Breast epithelium (tissue), 4 donors: ENCODE results near the gene MYO15B. TPM values are rescaled to one million over a fixed set of nuclear protein-coding genes. Genes with fewer than 3 reads are reported as not detected.

Experiments used
- DNase-seq, 2 donors: peaks; one replicate each; pipeline ENCODE4 v3.0.0-alpha.2; 2019; ENCODE audit warnings: low spot score in 2 of 2
- H3K27ac ChIP-seq, 2 donors: fragments of 200-600 bp; sonication (generic) in 1 of 2; one replicate each; pipeline ENCODE4 v1.5.1; 2016 to 2019; ENCODE audit warnings: mild to moderate bottlenecking in 1 of 2
- H3K27me3 ChIP-seq, 2 donors: fragments of 200-600 bp; sonication (generic) in 1 of 2; one replicate each; pipeline versions ENCODE4 v1.5.1 to v1.6.0; 2017 to 2019; ENCODE audit warnings: control low read depth in 1 of 2, mild to moderate bottlenecking in 1 of 2
- H3K36me3 ChIP-seq: fragments of 200-600 bp; one replicate; pipeline ENCODE4 v1.5.1; 2019
- H3K4me1 ChIP-seq, 2 donors: fragments of 200-600 bp; sonication (generic); one replicate each; pipeline ENCODE4 v1.5.1; 2016 to 2019; ENCODE audit warnings: control low read depth in 1 of 2
- H3K4me3 ChIP-seq, 3 donors: fragments of 200-600 bp; sonication (generic); 1 replicate in 2 of 3; 2 replicates in 1 of 3; pipeline ENCODE4 v1.5.1; 2016 to 2019; ENCODE audit warnings: mild to moderate bottlenecking in 3 of 3, moderate library complexity in 2 of 3
- H3K9me3 ChIP-seq, 2 donors: fragments of 200-600 bp; sonication (generic) in 1 of 2; one replicate each; pipeline ENCODE4 v1.5.1; 2016 to 2019; ENCODE audit warnings: control low read depth in 1 of 2
- CTCF ChIP-seq, 3 donors: fragments of 450-650 bp; IDR thresholded peaks; one replicate each; pipeline ENCODE4 v1.5.1; 2016 to 2017; ENCODE audit warnings: antibody characterized with exemption in 3 of 3, mild to moderate bottlenecking in 3 of 3, moderate library complexity in 3 of 3
- POLR2A ChIP-seq: fragments of 450-650 bp; IDR thresholded peaks from one replicate; pipeline ENCODE4 v1.6.1; 2016; ENCODE audit warnings: antibody characterized with exemption, mild to moderate bottlenecking, moderate library complexity
- POLR2AphosphoS5 ChIP-seq, 3 donors: sonication (generic); formaldehyde crosslinking; IDR thresholded peaks; one replicate each; pipeline ENCODE4 v1.6.1; 2017; ENCODE audit warnings: antibody characterized with exemption in 3 of 3
- intact Hi-C: fragments of 100-400 bp; cut with DNase I; formaldehyde crosslinking; loops from one replicate; pipeline ENCODE4 v1.15.1; 2023; ENCODE audit warnings: low total_unique reads
- total RNA-seq, 3 donors: library from RNA; depleted of rRNA; stranded (reverse); fragments of >200 nt; gene quantifications; one replicate each; pipeline ENCODE4 v1.1.0, GENCODE V29; 2016

MYO15B gene
- total RNA-seq, 3 donors from 2014 or later: 65.3 to 121 (median 86.6) TPM

- peak in 1 of 2 donors; percentile 9 for DNase-seq
- TF ChIP-seq POLR2AphosphoS5 (IDR thresholded peaks at IDR 0.05): no peak
- no peak for TF ChIP-seq POLR2A
- no peak for TF ChIP-seq CTCF (IDR thresholded peaks at IDR 0.05)
- Histone ChIP-seq H3K9me3 (no peaks in the 10 kb centered on the region), H3K27me3 (no peaks in the 10 kb centered on the region), H3K4me1 (no peaks in the 10 kb centered on the region), H3K36me3 (no peaks in the 10 kb centered on the region), H3K27ac (no peak overlapping the region), H3K4me3 (no peak overlapping the region)
- intact Hi-C loops: no loop called here
These were observed 70.6 kb downstream of the MYO15B start for GRCh38 chr17:75658237-75658636.

DNA sequence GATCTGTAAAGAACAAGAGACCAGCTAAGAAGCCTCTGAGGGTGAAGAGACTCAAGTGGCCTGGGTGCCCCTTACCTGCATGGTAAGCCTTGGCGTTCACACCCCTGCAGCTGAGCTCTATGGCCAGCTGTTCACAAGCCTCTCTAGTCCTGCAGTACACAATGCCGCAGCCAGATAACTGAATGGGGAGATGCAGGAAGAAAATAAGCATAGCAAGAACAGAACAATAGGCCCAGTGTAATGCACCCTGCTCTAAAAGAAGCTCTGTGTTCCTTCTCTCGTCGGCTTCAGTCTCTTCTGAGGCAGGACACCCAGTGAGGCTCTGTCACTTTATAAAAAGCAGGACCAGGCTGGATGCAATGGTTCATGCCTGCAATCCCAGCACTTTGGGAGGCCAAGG lies 73.9 kb downstream of the MYO15B start:
- Histone ChIP-seq H3K36me3 (no peaks in the 10 kb centered on the region), H3K4me3 (no peak overlapping the region), H3K27me3 (no peaks in the 10 kb centered on the region), H3K27ac (no peak overlapping the region), H3K9me3 (no peaks in the 10 kb centered on the region), H3K4me1 (peaks cover 0 to 6% of the 10 kb centered on the region in 2 donors)
- no peak for TF ChIP-seq POLR2AphosphoS5 (IDR thresholded peaks at IDR 0.05)
- TF ChIP-seq CTCF (IDR thresholded peaks at IDR 0.05): no peak
- no peak for TF ChIP-seq POLR2A
- DNase-seq: peak in 1 of 2 donors; percentile 22
- intact Hi-C loops: no loop called here

DNA sequence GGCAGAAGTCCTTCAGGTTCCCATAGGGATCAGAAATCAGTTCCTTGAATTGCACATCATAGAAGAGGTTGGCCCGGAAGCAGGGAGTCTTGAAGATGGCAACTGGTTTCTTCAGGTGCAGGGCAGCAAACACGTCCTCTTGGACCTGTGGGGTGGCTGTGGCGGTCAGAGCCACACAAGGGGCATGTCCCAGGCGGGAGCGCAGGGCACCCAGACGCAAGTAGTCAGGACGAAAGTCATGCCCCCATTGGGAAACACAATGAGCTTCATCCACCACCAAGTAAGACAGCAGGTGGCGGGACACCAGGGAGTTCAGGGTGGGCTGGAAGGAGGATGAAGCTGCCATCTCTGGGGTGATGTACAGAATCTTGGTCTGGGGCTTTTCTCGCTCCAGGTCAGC lies 74.9 kb downstream of the MYO15B start:
- no peak overlapping the region for H3K27ac ChIP-seq
- no peaks in the 10 kb centered on the region for H3K36me3 ChIP-seq
- H3K9me3 ChIP-seq: no peaks in the 10 kb centered on the region
- no peak for DNase-seq
- TF ChIP-seq POLR2A: no peak
- no peak for TF ChIP-seq CTCF (IDR thresholded peaks at IDR 0.05)
- no peak for TF ChIP-seq POLR2AphosphoS5 (IDR thresholded peaks at IDR 0.05)
- intact Hi-C loops: loop anchor here (2.0 kb wide), 1 partner anchor 222 kb away; no protein-coding TSS in a partner anchor
- no peak overlapping the region for H3K4me3 ChIP-seq
- no peaks in the 10 kb centered on the region for H3K27me3 ChIP-seq
- H3K4me1 ChIP-seq: peaks cover 0 to 6% of the 10 kb centered on the region in 2 donors

DNA sequence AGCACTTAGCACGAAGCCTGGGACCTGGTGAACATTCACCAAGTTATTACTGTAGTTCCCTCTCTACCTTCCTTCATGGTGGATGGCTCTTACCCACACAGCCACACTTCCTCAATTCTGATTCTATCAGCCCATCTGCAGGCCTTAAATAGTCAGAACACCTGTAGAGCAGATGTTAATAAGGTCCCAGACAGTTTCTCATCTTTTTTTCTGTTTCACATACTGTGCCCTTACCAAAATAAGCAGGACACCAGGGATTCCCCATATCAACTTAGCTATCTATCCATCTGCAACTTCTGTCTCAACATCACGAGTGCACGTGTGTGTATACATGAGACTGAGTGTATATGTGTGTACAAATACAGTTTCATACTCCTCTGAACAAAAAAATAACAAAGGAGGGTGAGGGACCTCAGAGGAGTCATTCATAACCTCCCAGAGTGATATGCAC lies 76.5 kb downstream of the MYO15B start:
- Histone ChIP-seq H3K27ac (no peak overlapping the region), H3K27me3 (no peaks in the 10 kb centered on the region), H3K4me1 (peaks cover 0 to 6% of the 10 kb centered on the region in 2 donors), H3K4me3 (no peak overlapping the region), H3K36me3 (no peaks in the 10 kb centered on the region), H3K9me3 (no peaks in the 10 kb centered on the region)
- intact Hi-C loops: no loop called here
- no peak for DNase-seq
- no peak for TF ChIP-seq POLR2AphosphoS5 (IDR thresholded peaks at IDR 0.05)
- no peak for TF ChIP-seq CTCF (IDR thresholded peaks at IDR 0.05)
- no peak for TF ChIP-seq POLR2A

- TF ChIP-seq CTCF (IDR thresholded peaks at IDR 0.05): no peak
- TF ChIP-seq POLR2AphosphoS5 (IDR thresholded peaks at IDR 0.05): no peak
- TF ChIP-seq POLR2A: no peak
- peak overlapping the region in 2 of 3 donors; percentile 68 to 89 for H3K4me3 ChIP-seq
- H3K4me1 ChIP-seq: peaks cover 0 to 6% of the 10 kb centered on the region in 2 donors
- H3K36me3 ChIP-seq: no peaks in the 10 kb centered on the region
- H3K9me3 ChIP-seq: no peaks in the 10 kb centered on the region
- intact Hi-C loops: no loop called here
- no peak overlapping the region for H3K27ac ChIP-seq
- no peaks in the 10 kb centered on the region for H3K27me3 ChIP-seq
- no peak for DNase-seq
These were observed 78.4 kb downstream of the MYO15B start for GRCh38 chr17:75665981-75666380.
